ENCODE results near the gene CSPG4.

Gene CSPG4

DNA sequence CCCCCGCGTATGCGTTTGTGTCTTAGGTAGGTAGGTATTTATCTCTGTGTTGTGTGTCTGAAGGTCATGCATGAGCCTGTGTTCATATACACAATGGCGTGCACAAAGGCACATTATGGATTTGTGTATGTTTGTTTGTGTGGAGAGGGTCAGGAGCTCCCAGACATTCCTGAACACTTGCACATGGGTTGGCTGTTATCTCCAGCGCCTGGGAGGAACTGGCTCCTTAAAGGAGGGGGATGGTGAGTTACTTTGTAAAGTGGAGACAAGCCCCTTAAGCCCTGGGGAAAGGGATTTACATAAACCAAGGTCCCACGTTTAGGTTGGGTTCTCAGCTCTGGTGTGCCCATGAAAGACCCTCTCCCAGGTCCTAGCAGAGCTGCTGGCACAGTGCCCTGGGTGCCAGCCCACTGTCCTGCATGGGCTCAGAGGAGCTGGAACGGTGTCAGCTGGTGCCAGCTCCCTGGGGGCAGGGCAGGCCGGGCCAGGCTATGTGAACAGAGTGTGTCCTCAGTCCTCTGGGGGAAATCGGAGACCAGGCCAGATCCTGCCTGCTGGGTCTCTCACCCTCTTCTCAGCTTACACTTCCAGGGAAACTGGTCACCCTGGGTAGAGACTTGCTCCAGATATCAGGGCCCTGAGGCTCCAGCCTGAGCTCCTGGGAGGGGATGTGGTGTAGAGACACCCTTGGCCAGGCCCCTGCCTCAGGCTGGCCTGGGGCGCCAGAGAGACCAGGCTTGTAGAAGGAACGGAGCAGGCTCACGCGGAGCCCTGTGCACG lies 39.8 kb downstream of the CSPG4 start:
- no peak for ATAC-seq (ENCODE audit: low read depth)
- peaks cover 5% of the 10 kb centered on the region for H3K27me3 Mint-ChIP-seq
- no peaks in the 10 kb centered on the region for H3K9me3 Mint-ChIP-seq
- no peak for DNase-seq (ENCODE audit: low spot score in 2 of 2)
- H3K27ac Mint-ChIP-seq: no peak overlapping the region
- no peaks in the 10 kb centered on the region for H3K36me3 Mint-ChIP-seq
- H3K4me3 Mint-ChIP-seq: no peak overlapping the region
- H3K4me1 Mint-ChIP-seq: peaks cover 2% of the 10 kb centered on the region

DNA sequence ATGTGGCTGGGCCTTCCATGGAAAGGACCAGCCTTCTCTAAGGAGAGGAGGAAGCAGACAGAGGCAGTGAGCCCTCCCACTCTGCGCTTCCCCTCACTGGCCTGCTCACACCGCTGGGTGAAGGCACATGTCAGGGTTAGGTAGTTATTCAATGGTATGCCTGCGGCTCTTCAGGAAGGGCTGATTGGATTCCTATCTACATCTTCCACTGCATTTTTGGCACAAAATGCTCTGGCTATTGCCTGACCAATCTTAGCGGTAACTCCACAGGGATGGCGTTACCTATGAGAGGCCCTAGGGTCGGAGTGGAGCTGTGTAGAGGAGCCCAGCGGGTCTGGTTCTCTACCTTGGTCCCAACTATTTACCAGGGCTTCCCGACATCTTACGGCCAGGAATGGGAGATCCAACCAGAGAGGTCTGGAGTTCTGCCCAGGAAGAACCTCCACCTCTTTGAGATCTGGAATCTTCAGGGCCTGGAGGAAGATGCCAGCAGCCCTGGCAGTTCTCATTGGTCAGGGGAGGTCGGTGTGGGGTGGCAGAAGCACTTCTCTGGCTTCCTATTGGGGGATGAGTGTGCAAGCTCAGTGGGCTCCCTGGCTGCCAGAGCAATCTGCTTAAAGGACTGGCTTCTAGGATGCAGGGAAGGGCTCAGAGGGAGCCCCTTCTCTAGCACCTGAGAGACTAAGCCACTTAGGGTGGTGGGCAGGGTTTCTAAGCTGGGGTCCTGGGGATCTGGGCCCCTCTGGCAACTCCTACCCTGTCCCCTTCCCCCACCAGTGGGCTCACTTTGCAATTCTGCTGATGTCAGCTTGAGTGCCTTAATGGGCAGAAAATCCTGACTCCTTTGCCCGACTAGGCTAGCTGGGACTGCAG lies 40.7 kb downstream of the CSPG4 start:
- Mint-ChIP-seq H3K27ac (no peak overlapping the region), H3K9me3 (no peaks in the 10 kb centered on the region), H3K4me3 (no peak overlapping the region), H3K27me3 (peaks cover 10% of the 10 kb centered on the region), H3K36me3 (no peaks in the 10 kb centered on the region), H3K4me1 (peaks cover 2% of the 10 kb centered on the region)
- DNase-seq (ENCODE audit: low spot score in 2 of 2) (no peak), ATAC-seq (ENCODE audit: low read depth) (no peak)

DNA sequence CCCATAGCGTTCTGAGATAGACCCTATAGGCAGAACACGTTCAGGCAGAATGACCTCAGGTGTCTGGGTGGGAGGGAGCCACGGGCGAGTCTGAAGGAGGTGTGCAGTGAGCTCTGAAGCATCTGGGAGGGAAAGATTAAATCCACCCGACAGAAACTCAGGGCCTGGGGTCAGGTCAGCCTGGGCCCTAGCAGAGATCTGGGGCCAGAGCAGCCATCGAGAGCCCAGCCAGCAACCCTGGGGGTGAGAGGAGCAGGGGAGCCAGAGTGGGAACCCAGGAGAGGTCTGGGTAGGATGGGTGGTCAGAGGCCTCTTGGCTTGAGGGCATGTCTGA lies 42.8 kb downstream of the CSPG4 start:
- Mint-ChIP-seq H3K9me3 (no peaks in the 10 kb centered on the region), H3K27ac (peak overlapping the region; percentile 47), H3K27me3 (peaks cover 14% of the 10 kb centered on the region), H3K4me1 (peaks cover 2% of the 10 kb centered on the region), H3K36me3 (no peaks in the 10 kb centered on the region), H3K4me3 (no peak overlapping the region)
- ATAC-seq (ENCODE audit: low read depth): no peak
- DNase-seq (ENCODE audit: low spot score in 2 of 2): no peak

DNA sequence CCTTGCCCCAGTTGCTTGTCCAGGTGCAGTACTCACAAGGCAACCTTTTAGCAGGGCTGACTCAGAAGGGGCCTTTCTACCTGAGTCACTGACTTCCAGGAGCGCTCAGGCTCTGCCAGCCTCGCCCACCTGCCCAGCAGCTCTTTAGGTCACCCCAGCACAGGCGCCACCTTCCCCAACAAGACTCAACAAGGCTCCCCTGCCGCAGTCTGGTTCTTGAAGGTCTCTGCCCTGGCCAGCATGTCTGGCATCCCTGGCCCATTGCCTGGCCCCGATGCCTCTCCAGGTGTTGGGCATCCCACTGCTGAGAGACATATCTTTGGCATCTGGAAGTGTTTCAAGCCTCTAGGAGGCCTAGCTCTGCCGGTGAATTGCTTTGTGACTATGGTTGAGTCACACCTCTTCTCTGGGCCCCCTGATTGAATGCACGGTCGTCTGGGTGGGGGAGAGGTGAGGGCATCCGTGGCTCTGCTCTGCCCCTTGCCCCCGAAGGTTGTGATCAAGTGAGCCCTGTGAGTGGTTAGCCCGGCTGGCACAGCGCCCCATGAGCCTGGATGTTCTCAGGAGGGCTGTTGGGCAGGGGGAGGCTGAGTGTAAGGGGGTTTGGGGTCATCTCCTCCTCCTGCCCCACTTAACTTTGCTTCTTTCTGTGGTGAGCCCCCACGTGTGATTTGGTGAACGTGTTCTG lies 43.3 kb downstream of the CSPG4 start:
- peaks cover 16% of the 10 kb centered on the region for H3K27me3 Mint-ChIP-seq
- peaks cover 2% of the 10 kb centered on the region for H3K4me1 Mint-ChIP-seq
- no peaks in the 10 kb centered on the region for H3K9me3 Mint-ChIP-seq
- no peaks in the 10 kb centered on the region for H3K36me3 Mint-ChIP-seq
- H3K27ac Mint-ChIP-seq: peak overlapping the region; percentile 47
- DNase-seq (ENCODE audit: low spot score in 2 of 2) (no peak), ATAC-seq (ENCODE audit: low read depth) (no peak)
- no peak overlapping the region for H3K4me3 Mint-ChIP-seq

DNA sequence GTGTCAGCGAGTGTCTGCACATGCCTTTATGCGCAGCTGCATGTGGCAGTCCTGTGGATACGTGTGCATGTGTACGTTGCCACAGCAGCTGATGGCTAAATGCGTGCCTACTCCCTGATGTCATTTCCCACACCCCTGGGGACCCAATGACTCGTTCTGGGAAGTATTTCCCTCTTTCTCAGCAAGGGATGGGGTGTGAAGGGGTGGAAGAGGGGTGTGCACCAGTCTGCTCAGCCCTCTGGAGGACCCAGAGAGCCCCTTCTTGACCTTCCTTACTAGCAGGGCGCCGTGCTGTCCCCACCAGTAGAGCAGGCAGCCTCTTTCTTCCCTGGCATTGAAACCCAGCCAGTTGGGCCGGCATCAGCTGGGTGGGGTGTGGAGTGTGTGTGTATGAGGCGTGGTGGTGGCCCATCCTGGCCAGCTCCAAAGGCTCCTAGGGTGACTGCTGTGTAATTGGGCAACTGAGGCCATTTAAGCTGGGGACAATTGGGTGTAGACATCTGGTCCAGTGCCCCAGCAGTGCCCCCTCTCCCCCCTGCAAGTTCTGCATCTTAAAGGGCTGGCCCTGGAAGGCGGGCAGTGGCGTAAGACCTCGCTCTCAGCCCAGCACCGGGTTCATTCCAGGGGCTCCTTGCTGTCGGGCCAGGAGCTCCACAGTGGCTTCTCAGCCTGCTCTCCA lies 45.7 kb downstream of the CSPG4 start:
- no peak for ATAC-seq (ENCODE audit: low read depth)
- no peak overlapping the region for H3K4me3 Mint-ChIP-seq
- no peak overlapping the region for H3K27ac Mint-ChIP-seq
- H3K27me3 Mint-ChIP-seq: peaks cover 16% of the 10 kb centered on the region
- H3K36me3 Mint-ChIP-seq: no peaks in the 10 kb centered on the region
- no peak for DNase-seq (ENCODE audit: low spot score in 2 of 2)
- H3K9me3 Mint-ChIP-seq: no peaks in the 10 kb centered on the region
- H3K4me1 Mint-ChIP-seq: peaks cover 2% of the 10 kb centered on the region

DNA sequence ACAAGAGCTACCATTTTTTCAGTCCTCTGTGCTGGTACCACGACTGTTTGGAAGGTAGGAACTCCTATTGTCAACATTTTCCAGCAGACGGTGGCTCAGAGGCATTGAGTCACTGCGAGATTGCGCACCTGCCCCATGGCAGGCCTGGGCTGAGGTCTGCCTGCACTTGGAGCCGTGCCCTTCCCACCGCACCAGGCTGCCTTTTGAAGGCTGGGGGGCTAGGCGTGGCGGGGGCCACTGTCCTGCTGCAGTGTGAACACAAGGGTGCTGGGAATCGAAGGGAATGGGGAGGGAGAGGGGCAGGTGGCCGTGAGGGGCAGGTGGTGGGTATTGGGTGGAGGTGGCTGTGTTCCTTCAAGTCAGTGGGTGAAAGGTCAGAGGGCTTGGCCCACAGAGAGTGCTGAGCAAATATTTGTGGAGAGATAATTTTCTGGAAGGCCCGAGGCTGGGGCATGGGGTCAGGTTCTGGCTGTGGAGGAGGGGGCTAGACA lies 48.7 kb downstream of the CSPG4 start:
- Mint-ChIP-seq H3K9me3 (no peaks in the 10 kb centered on the region), H3K36me3 (no peaks in the 10 kb centered on the region), H3K4me1 (no peaks in the 10 kb centered on the region), H3K27ac (no peak overlapping the region), H3K27me3 (peaks cover 10% of the 10 kb centered on the region), H3K4me3 (no peak overlapping the region)
- no peak for ATAC-seq (ENCODE audit: low read depth)
- DNase-seq (ENCODE audit: low spot score in 2 of 2): no peak

DNA sequence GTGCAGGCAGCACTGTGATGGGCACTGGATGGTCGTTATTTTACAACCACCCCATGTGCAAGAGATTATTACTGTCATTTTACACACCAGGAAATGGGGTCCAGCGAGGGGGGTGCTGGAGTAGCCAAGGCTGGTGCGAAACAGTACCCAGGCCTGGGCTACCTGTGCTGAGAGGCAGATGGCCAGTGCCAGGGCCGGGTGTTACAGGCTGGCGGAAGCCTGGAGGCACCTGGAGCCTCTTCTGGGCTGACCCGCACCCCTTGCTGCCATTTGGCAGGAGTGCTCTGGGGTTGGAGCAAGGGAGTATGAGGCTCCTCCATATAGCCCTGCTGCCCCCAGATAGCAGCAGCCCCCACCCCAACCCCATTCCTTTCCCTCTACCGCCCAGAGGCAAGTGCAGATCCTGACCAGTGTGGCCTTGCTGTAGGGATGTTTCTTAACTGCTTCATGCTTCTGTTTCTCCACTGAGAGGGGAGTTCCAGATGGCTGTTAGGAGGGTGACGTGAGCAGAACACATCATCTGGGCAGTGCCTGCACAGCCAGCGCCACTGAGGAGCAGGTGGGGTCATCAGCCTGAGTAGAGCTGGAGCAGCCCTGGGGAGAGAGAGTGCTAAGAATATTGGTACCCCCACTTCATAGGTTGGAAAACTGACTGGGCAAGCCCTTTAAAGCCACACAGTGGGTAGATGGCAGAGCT lies 49.7 kb downstream of the CSPG4 start:
- no peak for ATAC-seq (ENCODE audit: low read depth)
- Mint-ChIP-seq H3K27ac (no peak overlapping the region), H3K4me3 (no peak overlapping the region), H3K27me3 (peaks cover 10% of the 10 kb centered on the region), H3K4me1 (no peaks in the 10 kb centered on the region), H3K9me3 (no peaks in the 10 kb centered on the region), H3K36me3 (no peaks in the 10 kb centered on the region)
- no peak for DNase-seq (ENCODE audit: low spot score in 2 of 2)

DNA sequence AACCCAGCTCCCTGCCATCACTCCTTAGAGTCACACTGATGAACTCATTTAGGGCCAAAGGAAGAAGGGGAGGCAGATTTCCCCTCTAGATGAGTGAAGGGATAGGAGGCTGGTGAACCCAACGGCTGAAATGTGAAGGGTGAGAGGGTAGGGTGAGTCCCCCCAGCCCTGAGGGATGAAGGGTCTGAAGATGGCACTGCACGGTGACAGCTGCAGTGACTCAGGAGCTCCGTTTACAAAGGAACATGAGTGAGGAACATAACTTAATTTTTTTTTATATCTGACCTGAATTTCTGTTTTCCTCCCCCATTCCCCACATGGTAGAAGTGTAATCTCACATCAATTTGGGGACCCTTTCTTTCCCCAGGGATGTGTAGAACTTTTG lies 50.9 kb downstream of the CSPG4 start:
- H3K36me3 Mint-ChIP-seq: no peaks in the 10 kb centered on the region
- ATAC-seq (ENCODE audit: low read depth) (no peak), DNase-seq (ENCODE audit: low spot score in 2 of 2) (no peak)
- H3K4me3 Mint-ChIP-seq: no peak overlapping the region
- no peak overlapping the region for H3K27ac Mint-ChIP-seq
- peaks cover 6% of the 10 kb centered on the region for H3K27me3 Mint-ChIP-seq
- H3K9me3 Mint-ChIP-seq: no peaks in the 10 kb centered on the region
- H3K4me1 Mint-ChIP-seq: no peaks in the 10 kb centered on the region

DNA sequence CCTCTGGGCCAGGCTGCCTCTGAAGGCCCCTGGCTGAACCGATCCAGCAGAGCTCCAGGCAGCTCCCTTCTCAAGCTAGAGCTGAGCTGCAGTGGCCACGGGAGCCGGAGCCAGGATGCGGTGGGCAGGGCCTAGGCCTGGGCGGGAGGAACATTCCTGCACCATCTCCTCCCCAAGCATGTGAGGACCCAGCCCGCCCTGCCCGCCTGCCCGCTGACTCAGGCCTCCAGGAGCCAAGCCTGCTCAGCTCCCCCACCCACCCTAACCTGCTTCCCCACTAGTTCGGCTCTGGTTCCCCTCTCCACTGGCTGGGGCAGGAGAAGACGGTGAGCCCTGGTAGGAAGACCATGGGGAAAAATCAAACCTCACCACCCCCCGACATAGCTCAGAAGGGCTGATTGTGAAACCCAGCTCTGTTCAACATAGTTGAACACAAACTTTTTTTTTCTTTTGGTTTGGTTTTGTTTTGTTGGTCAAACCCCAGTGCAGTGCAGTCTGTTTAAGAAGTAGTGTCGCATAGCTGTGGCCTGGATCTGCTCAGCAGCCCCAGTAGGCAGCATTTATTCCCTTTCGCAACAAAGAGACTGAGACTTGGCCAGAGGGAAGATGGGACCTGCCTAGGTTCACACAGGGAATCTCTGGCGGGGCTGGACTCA lies 51.4 kb downstream of the CSPG4 start:
- H3K4me1 Mint-ChIP-seq: no peaks in the 10 kb centered on the region
- H3K36me3 Mint-ChIP-seq: no peaks in the 10 kb centered on the region
- DNase-seq (ENCODE audit: low spot score in 2 of 2): no peak
- no peak for ATAC-seq (ENCODE audit: low read depth)
- no peak overlapping the region for H3K4me3 Mint-ChIP-seq
- no peak overlapping the region for H3K27ac Mint-ChIP-seq
- peaks cover 3% of the 10 kb centered on the region for H3K27me3 Mint-ChIP-seq
- no peaks in the 10 kb centered on the region for H3K9me3 Mint-ChIP-seq

DNA sequence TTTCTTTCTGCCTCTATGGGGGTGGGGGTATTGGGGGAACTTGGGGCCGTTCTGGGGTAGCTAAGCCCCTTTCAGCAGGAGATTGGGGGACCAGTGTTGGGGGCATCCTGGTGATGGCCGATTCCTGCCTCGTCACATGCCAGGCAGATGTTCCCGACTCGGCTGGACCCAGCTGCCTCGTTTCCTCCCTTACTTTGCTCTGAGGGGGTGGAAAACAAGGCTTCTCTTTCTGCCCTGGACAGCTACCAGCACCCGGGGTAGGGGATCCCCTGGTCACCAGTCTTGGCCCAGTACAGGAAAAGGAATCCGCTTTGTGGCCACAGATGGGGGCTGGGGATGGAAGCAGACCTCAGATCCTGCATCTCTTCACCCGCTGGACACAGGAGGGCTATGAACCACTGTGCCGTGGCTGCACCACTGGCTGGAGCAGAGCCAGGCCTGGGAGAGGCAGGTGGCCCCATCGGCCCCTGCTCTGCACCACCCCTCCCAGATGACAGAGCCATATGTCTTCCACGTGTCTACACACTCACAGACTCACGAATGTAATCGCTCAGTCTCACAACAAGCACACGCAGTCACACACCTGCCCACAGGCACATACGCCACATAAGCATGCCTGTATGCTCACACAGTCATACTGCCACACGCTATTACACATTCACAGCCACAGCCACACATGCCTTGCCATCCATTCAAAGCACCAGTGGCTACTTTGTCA lies 52.6 kb downstream of the CSPG4 start:
- Mint-ChIP-seq H3K27ac (no peak overlapping the region), H3K4me1 (no peaks in the 10 kb centered on the region), H3K36me3 (no peaks in the 10 kb centered on the region), H3K4me3 (no peak overlapping the region), H3K27me3 (peaks cover 2% of the 10 kb centered on the region), H3K9me3 (no peaks in the 10 kb centered on the region)
- ATAC-seq (ENCODE audit: low read depth): no peak
- DNase-seq (ENCODE audit: low spot score in 2 of 2): no peak

DNA sequence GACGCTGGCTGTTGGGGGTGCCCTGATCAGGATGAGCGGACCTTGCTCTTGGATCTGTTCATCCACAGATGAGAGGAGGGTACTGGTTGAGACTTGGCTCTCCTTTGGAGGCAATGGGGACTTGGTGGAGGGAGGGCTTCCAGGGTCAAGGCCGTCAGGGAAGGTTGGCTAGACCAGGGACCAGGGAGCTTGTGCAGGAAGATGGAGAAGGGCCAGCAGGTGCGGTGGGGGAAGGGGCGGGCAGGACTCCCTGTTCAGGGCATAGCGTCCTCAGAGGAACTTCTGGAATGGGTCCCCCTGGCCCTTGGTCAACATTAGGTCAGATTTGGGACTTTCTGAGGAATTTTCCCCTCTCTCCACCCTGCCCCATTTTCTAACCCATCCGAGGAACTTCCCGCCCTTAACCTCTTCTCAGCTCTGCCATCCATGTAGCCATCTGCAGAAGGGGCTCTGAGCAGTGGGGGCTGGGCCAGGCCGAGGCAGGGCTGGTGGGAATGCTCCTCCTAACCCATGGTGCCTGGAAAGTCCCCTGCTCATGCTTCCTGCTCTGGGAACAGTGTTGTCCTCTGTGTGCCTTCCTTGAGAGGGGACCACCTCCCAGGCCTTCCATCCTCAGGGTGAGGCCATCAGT lies 53.4 kb downstream of the CSPG4 start:
- no peak overlapping the region for H3K4me3 Mint-ChIP-seq
- H3K9me3 Mint-ChIP-seq: no peaks in the 10 kb centered on the region
- no peaks in the 10 kb centered on the region for H3K27me3 Mint-ChIP-seq
- DNase-seq (ENCODE audit: low spot score in 2 of 2) (no peak), ATAC-seq (ENCODE audit: low read depth) (no peak)
- no peaks in the 10 kb centered on the region for H3K36me3 Mint-ChIP-seq
- no peaks in the 10 kb centered on the region for H3K4me1 Mint-ChIP-seq
- no peak overlapping the region for H3K27ac Mint-ChIP-seq

DNA sequence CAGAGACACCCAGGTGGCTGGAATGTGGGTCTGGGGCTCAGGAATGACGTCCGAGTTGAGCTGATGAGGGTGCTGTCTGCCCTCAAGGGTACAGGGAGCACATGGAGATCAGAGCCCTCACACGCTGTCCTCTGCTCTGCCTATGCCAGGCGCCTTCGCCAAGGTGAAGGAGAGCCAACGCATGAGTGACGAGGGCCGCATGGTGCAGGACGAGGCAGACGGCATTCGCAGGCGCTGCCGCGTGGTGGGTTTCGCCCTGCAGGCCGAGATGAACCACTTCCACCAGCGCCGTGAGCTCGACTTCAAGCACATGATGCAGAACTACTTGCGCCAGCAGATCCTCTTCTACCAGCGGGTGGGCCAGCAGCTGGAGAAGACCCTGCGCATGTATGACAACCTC lies 55.8 kb downstream of the CSPG4 start:
- no peaks in the 10 kb centered on the region for H3K27me3 Mint-ChIP-seq
- no peaks in the 10 kb centered on the region for H3K9me3 Mint-ChIP-seq
- no peaks in the 10 kb centered on the region for H3K4me1 Mint-ChIP-seq
- no peak overlapping the region for H3K4me3 Mint-ChIP-seq
- ATAC-seq (ENCODE audit: low read depth): no peak
- H3K27ac Mint-ChIP-seq: no peak overlapping the region
- H3K36me3 Mint-ChIP-seq: no peaks in the 10 kb centered on the region
- DNase-seq (ENCODE audit: low spot score in 2 of 2): no peak
